Heart left ventricle (tissue), 13 donors: Measurements from ENCODE around the gene ATP9B.

ENCODE experiments used
- CTCF ChIP-seq, 12 donors: fragments of 200-600 bp; sonication (generic) in 4 of 12; IDR thresholded peaks; one replicate each; pipeline versions ENCODE4 v1.5.0 to v1.8.0; 2018 to 2022; ENCODE audit warnings: antibody characterized with exemption in 12 of 12, mild to moderate bottlenecking in 5 of 12
- POLR2A ChIP-seq, 2 donors: fragments of 450-650 bp; IDR thresholded peaks; one replicate each; pipeline ENCODE4 v1.6.1; 2017; ENCODE audit warnings: antibody characterized with exemption in 2 of 2, mild to moderate bottlenecking in 2 of 2, moderate library complexity in 2 of 2
- donor health status: ischemic (EF 13 %, LVEDD 7.1; RV severe dilation, severe dysfunction).
- donor health status: DM: no; HTN: yes; CAD: no.
- donor health status: DM: no; HTN: no; CAD: no.
- donor health status: ischemic (EF 25% LVEDD 6.9; RV normal size, moderate dysfunction).
- donor health status: ischemic (EF 25% LVEDD 5.7; RV mildly dilated, moderate dysfunction).
- donor health status: ischemic (EF 35%, LVEDD 5.7; RV mildly dilated, moderate dysfunction).
- donor health status: nonischemic (EF 11% LVEDD 7.7; RV severe dilation, severe dysfunction).
- donor health status: DM: yes; HTN: yes; CAD: no.
- donor health status: PGD.
- donor health status: ischemic (EF 29% LVEDD 5.4; RV normal size, mild dysfunction).
- donor health status: nonischemic (EF 23%, LVEDD 6.1; RV moderate dilation, normal function).

- TF ChIP-seq CTCF (IDR thresholded peaks at IDR 0.05): no peak
- no peak for TF ChIP-seq POLR2A (IDR thresholded peaks at IDR 0.05)
Measured at GRCh38 chr18:79337184-79337583, 268.0 kb downstream of the ATP9B start.
